ENCODE data around the gene COL11A2. TPM values are rescaled to one million over a fixed set of nuclear protein-coding genes. Genes with fewer than 3 reads are reported as not detected.

The COL11A2 gene
- total RNA-seq, 2 donors from 2014 or later = 1.9 to 3.4 TPM

DNA sequence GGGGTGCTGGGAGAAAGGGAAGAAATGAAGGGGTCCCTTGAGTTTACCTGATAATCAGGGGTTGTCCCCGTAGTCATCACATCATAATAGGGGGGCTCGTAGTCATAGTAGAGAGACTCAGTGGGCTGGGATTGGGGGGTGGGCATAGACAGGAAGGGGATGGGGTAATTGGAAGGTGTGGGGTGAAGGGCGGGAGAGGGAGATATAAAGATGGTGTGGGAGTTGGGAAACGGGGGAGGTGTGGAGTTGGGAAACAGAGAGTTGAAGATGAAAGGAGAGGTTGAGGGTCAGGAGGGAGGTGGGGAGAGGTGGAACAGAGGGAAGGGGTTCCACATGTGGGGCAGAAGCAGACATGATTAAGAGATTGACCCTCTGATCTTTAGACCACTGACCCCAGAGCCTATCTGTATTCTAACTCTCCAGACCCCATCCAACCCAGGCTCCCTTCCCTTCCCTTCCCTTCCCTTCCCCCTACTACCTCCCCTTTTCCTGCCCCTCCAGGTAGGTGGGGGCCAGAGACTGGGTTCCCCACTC is 6.5 kb downstream of the COL11A2 start:
- Histone ChIP-seq H3K4me1 (ENCODE audit: control insufficient read depth in 1 of 2, low read depth in 2 of 2) (no peaks in the 10 kb centered on the region), H3K27ac (no peak overlapping the region), H3K9me3 (no peaks in the 10 kb centered on the region), H3K27me3 (replicated peaks; ENCODE audit: insufficient read depth) (no peaks in the 10 kb centered on the region), H3K36me3 (no peaks in the 10 kb centered on the region), H3K4me3 (no peak overlapping the region)
- TF ChIP-seq CTCF (IDR thresholded peaks at IDR 0.05) = no peak
- ATAC-seq (ENCODE audit: insufficient number of reproducible peaks, low FRiP score, low read depth) (no peak), DNase-seq (ENCODE audit: low spot score) (no peak)

- Histone ChIP-seq H3K27ac (no peak overlapping the region), H3K4me1 (ENCODE audit: control insufficient read depth in 1 of 2, low read depth in 2 of 2) (no peaks in the 10 kb centered on the region), H3K27me3 (replicated peaks; ENCODE audit: insufficient read depth) (no peaks in the 10 kb centered on the region), H3K36me3 (no peaks in the 10 kb centered on the region), H3K4me3 (no peak overlapping the region), H3K9me3 (no peaks in the 10 kb centered on the region)
- DNase-seq (ENCODE audit: low spot score) (no peak), ATAC-seq (ENCODE audit: insufficient number of reproducible peaks, low FRiP score, low read depth) (no peak)
- no peak for TF ChIP-seq CTCF (IDR thresholded peaks at IDR 0.05)
Measured at GRCh38 chr6:33185190-33185589, 7.1 kb downstream of the COL11A2 start.

DNA sequence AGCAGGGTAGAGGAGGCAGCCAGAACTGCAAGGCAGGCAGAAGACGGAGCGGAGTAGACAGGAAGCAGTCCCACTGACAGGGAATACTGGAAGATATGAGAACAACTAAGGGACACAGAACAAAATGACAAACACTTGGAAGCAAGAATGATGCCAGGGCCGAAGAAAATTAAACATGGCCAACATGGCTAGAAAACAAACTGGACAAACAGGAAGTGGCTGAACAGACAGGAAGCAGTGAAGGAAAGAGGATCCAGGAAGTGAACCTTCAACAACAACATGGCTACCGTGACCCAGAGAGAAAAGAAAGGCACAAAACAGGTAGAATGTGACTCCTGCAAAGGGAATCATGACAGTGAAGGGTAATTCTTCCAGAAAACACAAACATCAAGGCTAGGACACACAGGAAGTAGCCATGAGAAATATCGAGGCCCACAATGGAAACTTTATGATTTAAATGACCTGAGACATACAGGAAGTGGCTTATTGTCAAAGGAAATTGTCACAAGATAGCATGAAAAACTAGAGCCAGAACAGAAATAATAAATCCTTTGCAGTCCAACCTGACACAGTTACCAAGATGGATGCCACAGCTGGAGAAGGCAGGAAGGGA is 9.1 kb downstream of the COL11A2 start:
- Histone ChIP-seq H3K9me3 (no peaks in the 10 kb centered on the region), H3K36me3 (no peaks in the 10 kb centered on the region), H3K4me3 (no peak overlapping the region), H3K27me3 (replicated peaks; ENCODE audit: insufficient read depth) (no peaks in the 10 kb centered on the region), H3K4me1 (ENCODE audit: control insufficient read depth in 1 of 2, low read depth in 2 of 2) (no peaks in the 10 kb centered on the region), H3K27ac (no peak overlapping the region)
- DNase-seq (ENCODE audit: low spot score) (no peak), ATAC-seq (ENCODE audit: insufficient number of reproducible peaks, low FRiP score, low read depth) (no peak)
- no peak for TF ChIP-seq CTCF (IDR thresholded peaks at IDR 0.05)

DNA sequence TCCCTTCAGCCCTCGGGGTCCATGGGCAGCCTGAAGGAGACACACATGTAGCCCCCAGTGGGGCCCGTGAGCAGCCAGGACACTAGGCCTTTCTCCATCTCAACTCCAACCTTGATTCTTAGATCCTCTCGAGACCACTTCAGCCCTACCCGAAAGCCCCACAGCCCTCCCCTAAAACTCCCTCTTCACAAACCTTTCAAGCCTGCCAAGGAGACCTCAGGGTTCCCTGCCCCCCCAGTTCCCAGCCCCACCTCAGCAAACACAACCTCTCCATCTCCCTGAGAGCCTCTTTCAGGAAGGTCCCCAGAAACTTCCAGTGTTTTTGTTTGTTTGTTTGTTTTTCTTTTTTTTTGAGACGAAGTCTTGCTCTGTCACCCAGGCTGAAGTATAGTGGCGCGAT is 11.1 kb downstream of the COL11A2 start:
- DNase-seq (ENCODE audit: low spot score) = no peak
- Histone ChIP-seq H3K4me3 (no peak overlapping the region), H3K36me3 (no peaks in the 10 kb centered on the region), H3K9me3 (no peaks in the 10 kb centered on the region), H3K27me3 (replicated peaks; ENCODE audit: insufficient read depth) (no peaks in the 10 kb centered on the region), H3K27ac (no peak overlapping the region), H3K4me1 (ENCODE audit: control insufficient read depth in 1 of 2, low read depth in 2 of 2) (no peaks in the 10 kb centered on the region)
- no peak for ATAC-seq (ENCODE audit: insufficient number of reproducible peaks, low FRiP score, low read depth)
- TF ChIP-seq CTCF (IDR thresholded peaks at IDR 0.05) = no peak

DNA sequence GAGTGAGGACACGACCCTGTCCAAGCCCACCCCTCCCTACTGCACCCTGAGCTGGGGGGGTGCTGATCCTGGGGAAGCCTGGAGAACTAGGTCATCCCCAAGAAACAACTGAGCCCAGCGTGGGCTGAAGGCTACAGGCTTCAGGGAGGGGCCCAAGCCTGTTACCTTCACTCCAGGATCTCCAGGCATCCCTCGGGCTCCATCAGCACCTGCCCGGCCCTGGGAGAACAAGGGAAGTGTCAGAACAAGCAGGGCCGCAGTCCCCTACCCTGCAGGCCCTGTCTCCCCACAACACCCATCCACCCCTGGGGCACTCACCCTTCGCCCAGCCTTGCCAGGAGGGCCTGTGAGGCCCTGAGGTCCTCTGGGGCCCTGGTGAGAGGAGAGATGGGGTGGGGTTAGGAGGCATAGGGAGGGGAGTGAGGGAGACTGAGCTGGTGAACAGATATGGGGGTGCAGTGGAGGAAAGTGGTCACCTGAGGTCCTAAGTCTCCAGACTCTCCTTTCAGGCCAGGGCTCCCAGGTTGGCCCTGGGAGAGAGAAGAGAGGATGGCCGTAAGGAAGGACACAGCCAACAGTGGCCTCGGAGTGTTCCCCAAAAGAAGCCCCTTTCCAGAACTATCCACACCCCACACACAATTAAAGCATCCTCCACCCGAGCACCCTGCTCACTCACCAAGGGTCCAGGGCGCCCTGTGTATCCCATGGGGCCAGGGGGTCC is 13.4 kb downstream of the COL11A2 start:
- no peaks in the 10 kb centered on the region for H3K4me1 ChIP-seq (ENCODE audit: control insufficient read depth in 1 of 2, low read depth in 2 of 2)
- DNase-seq (ENCODE audit: low spot score) (no peak), ATAC-seq (ENCODE audit: insufficient number of reproducible peaks, low FRiP score, low read depth) (no peak)
- no peaks in the 10 kb centered on the region for H3K27me3 ChIP-seq (replicated peaks; ENCODE audit: insufficient read depth)
- no peaks in the 10 kb centered on the region for H3K36me3 ChIP-seq
- no peak overlapping the region for H3K27ac ChIP-seq
- no peaks in the 10 kb centered on the region for H3K9me3 ChIP-seq
- no peak overlapping the region for H3K4me3 ChIP-seq
- TF ChIP-seq CTCF (IDR thresholded peaks at IDR 0.05) = no peak
